Nucleus accumbens (tissue), 56 donors: ENCODE results near the gene IL18RAP.

Experiments
- DNase-seq, 56 donors: peaks; one replicate each; lab custom pipeline; 2025; lab: John Stamatoyannopoulos, UW

IL18RAP gene

DNA sequence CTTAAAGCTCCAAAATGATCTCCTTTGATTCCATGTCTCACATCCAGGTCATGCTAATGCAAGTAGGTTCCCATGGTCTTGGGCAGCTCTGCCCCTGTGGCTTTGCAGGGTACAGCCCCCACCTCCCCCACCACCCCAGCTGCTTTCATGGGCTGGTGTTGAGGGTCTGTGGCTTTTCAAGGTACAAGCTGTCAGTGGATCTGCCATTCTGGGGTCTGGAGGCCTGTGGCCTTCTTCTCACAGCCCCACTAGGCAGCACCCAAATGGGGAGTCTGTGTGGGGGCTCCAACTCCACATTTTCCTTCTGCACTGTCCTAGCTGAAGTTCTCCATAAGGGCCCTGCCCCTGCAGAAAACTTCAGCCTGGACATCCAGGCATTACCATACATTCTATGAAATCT is 69.0 kb downstream of the IL18RAP start:
- no peak for DNase-seq

DNA sequence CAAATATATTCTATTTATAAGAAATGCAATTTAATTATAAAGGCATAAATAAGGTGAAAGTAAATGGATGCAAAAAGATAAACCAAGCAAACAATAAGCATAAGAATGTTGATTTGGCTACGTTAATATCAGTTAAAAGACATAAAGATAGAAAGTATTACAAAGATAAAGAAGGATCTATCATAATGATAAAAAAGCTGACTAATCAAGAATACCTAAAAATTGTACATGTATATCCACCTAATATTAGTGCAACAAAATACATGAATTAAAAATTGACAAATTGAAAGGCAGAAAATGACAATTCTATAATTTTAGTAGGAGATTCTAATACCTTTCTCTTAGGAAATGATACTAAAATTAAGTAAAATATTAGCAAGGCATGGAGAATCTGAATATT is 71.6 kb downstream of the IL18RAP start:
- DNase-seq: no peak

DNA sequence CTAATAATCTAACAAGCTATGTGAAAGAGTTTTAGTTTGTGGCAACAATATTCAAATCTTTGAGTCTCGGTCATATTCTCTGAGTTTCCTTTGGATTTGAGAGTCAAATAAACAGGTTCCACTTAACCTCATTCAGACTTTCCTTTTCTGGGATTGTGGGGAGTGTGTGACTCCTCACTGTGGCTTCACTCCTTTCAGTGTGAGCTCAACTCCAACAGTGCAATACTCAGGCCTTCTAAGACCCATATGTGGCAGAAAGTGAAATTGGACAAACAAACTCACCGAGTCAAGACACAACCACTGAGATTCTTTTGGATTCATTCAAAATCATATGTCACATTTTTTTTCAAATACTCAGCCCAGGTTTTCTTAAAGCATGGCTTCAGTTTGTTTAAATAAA is 75.5 kb downstream of the IL18RAP start:
- DNase-seq: no peak

DNA sequence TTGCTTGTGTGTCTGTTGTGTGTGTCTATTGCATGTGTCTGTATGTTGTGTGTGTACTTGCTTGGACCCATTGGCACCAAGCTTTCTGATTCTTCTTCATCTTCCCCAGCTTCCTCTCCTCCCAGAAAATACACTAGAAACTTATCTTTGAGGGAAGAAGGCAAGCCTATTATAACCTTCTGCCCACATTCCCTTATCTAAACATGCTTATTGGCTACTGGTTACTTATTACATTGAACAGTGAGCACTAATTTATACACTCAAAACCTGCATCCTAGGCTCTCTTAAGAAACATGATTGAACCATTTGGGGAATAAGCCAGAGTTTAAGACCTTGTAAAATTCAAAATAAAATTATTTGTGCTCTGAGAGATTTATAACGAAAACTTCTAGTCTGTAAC is 76.6 kb downstream of the IL18RAP start:
- DNase-seq: no peak
